ENCODE measurements around the gene DCTD. TPM values are rescaled to one million over a fixed set of nuclear protein-coding genes. Genes with fewer than 3 reads are reported as not detected.

DCTD gene
- polyA plus RNA-seq (ENCODE audit: insufficient read length in 3 of 3), result 100 to 1,000 TPM; 121 to 135 (median 127) TPM

DNA sequence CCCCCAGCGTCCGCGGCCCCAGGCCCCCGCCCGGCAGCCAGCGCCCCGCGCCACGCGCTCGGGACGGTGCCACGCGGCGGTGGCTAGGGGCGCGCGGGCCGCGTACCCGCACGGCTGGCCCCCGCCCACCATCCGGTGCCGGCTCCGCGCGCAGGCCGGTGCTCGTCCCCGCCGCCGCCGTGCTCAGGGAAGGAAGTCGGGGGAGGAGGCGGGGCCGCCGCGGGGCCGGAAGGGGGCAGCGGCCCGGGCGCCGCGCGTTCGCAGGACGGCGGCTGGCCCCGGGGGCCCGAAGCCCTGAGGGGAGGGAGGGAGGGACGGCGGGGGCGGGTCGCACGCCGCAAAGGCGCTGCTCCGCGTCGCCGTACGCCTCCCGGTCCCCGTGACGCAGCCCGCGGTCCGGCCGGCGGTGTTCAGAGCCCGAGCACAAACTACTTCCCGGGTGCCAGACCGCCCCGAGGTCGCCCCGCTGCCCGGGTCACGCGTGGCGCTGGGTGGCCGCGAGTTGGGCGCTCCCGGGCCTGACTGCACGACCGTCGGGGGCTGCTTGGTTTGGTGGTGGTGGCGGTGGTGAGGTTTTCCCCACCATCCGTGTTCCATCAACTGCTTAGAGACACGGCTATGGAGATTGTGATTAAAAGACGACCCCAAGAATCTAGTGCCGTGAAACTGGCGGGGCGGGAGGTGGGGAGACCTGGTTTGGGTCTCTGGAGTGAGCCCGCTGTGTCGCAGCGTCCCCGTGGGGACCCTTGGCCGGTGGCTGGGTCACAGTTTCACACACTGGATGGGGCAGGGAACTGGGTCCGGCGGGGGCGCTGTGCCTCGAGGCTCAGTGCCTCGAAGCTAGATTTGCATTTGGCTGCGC, at the start of gene DCTD:
Gene DCTD (minus strand): TSS at position 205 of the 862 bp plus-strand sequence. CDS start 1,818 bp downstream, outside the sequence.
- DNase-seq (ENCODE audit: low read depth in 3 of 3, low spot score in 2 of 3), result peak in 1 of 3 donors; percentile 56

DNA sequence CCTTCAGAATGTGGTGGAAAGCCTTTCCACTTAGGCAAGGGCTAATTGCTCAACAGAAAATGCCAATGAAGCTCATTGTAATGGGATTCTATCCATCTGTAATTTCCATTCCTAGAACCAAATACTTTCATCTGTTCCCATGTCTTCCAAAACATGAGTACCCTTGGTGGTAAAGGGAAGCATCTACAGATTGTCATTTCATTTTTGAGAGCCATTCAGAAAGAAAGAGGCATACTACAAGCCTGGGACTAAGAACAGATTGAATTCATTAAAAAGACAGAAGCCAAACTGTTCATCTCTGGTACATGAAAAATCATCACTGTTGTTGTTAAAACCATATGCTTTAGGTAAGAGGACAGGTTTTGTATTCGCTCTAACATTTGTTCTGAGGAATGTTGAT, 43.6 kb upstream of the DCTD start:
- DNase-seq (ENCODE audit: low read depth in 3 of 3, low spot score in 2 of 3), result no peak

DNA sequence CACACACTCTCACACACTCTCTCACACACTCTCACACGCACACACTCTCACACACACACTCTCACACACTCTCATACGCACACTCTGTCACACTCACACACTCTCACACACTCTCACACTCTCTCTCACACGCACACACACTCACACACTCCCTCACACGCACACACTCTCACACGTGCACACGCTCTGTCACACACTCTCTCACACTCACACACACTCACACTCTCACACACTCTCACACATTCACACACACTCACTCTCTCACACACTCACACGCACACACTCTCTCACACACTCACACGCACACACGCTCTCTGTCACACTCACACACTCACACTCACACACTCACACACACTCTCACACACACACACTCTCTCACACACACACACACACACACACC, 43.0 kb upstream of the DCTD start:
- no peak for DNase-seq (ENCODE audit: low read depth in 3 of 3, low spot score in 2 of 3)

- DNase-seq (ENCODE audit: low read depth in 3 of 3, low spot score in 2 of 3), result no peak
These were observed 38.2 kb upstream of the DCTD start for GRCh38 chr4:182955411-182955810.

DNA sequence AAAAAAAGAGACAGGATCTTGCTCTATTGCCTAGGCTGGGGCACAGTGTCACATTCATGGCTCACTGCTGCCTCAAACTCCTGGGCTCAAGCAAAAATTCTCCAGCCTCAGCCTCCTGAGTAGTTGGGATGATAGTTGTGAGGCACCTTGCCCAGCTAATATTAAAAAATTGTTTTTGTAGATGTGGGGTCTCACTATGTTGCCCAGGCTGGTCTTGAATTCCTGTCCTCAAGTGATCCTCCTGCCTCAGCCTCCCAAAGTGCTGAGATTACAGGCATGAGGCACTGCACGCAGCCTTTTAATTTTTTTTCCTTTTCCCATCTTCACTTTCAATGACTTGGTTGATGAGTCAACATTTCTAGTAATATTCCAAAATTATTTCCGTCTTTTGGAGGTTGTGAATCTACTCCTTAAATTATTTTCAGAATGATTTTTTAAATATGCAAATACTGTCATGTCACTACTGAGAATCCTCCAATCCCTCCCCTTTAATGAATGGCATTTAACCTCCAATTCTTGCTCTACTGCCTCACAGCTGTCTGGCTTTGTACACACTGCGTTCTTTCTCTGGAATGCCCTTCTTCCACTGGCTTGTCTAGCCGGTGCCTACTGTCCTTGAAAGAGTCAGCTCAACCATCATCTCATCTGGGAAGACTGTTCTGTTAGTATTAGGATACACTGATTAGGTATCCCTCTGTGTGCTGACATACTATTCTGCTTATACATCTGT, 27.5 kb upstream of the DCTD start:
- no peak for DNase-seq (ENCODE audit: low read depth in 3 of 3, low spot score in 2 of 3)

- DNase-seq (ENCODE audit: low read depth in 3 of 3, low spot score in 2 of 3), result no peak
These were observed 22.5 kb upstream of the DCTD start for GRCh38 chr4:182939680-182940079.

DNA sequence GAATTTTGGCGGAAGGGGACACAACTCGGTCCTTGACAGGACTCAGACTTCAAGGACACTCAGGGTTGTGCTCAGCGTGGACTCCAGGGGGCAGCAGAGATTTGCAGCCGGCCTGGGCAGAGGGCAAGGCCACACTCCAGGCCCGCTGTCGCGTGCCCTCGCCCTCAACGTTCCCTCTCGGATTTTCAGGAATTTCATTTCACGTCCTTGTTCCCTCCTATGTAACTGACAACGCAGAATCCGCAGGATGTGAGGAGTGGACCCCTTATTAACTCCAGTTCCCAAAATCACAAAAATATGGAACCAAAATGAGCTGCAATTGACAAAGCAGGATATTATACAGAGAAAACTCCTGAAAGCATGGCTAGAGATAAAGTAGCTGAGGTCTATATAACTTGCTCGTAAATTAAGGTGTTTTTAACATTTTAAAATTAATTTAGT, 21.0 kb upstream of the DCTD start:
- no peak for DNase-seq (ENCODE audit: low read depth in 3 of 3, low spot score in 2 of 3)

GRCh38 chr4:182937268-182938204, 20.4 kb upstream of the DCTD start:
- no peak for DNase-seq (ENCODE audit: low read depth in 3 of 3, low spot score in 2 of 3)

GRCh38 chr4:182932651-182933050, 15.5 kb upstream of the DCTD start:
- no peak for DNase-seq (ENCODE audit: low read depth in 3 of 3, low spot score in 2 of 3)

- no peak for DNase-seq (ENCODE audit: low read depth in 3 of 3, low spot score in 2 of 3)
These were observed 14.6 kb upstream of the DCTD start for GRCh38 chr4:182931691-182932345.

DNA sequence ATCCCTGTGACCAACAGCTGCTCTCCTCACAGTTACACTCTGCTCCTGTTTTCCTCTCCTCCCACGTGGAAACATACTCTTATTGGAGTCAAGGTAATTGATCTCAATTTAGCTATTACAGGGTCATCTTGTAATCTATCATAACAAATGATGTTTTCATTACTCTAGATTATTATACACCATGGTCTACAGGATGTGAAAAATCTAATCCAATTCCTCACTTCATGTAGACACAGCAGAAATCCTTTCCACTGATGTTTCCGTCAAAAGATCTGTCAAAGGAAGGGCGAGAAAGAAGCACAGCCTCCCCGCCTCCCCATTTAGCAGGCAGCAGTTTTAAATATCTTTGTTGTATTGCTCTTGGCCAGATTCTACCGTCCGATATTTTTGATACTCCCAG, 13.7 kb upstream of the DCTD start:
- DNase-seq (ENCODE audit: low read depth in 3 of 3, low spot score in 2 of 3), result no peak

GRCh38 chr4:182929296-182929695, 12.1 kb upstream of the DCTD start:
- no peak for DNase-seq (ENCODE audit: low read depth in 3 of 3, low spot score in 2 of 3)

GRCh38 chr4:182928061-182928460, 10.9 kb upstream of the DCTD start:
- DNase-seq (ENCODE audit: low read depth in 3 of 3, low spot score in 2 of 3), result no peak

- no peak for DNase-seq (ENCODE audit: low read depth in 3 of 3, low spot score in 2 of 3)
These were observed 10.3 kb upstream of the DCTD start for GRCh38 chr4:182927505-182927904.

- DNase-seq (ENCODE audit: low read depth in 3 of 3, low spot score in 2 of 3), result no peak
These were observed 8.7 kb upstream of the DCTD start for GRCh38 chr4:182925855-182926254.

- peak in 1 of 3 donors; percentile 73 for DNase-seq (ENCODE audit: low read depth in 3 of 3, low spot score in 2 of 3)
These were observed 8.1 kb upstream of the DCTD start for GRCh38 chr4:182925298-182925757.

DNA sequence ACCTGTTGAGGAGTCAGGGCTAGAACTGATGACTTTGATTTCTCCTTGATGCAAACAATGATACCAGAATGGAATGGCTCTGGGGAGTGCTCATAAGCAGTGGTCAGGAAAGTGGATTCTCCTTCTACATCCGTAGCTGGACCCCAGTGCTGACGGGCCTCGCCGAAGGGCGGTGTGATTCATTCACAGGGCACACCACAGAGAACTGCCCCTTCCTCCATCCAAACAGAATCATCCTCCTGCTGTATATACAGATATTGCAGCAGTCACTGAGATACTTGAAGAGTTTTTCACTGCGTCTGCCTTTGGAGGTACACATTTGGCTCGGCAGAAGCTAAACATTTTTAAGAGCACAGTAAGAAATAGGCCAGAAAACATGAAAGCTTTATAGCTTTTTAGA, 7.3 kb upstream of the DCTD start:
- DNase-seq (ENCODE audit: low read depth in 3 of 3, low spot score in 2 of 3), result no peak

DNA sequence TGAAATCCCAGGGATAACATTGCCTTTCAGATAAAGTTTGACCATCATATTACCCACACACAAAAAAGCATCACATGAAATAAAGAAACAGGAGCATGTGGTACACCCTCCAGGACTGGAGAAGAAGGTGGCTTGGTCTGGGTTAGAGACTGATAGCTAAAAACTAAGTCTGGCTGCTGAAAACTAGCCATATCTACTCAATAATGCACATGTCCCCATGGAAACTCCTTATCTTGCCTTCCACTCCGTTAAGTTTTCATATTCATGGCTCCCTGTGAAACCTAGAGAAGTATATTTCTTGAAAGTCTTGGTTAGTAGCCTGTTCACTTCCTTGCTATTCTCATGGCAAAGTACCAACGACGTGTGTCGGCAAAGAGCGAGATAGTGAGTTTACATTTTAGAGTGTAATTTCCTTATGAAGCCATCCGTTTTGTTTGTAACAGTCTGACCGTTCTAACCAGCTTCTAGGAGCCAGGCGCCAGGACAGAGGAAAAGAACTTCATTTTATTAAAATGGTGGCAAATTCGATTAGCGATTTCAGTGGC, 6.7 kb upstream of the DCTD start:
- DNase-seq (ENCODE audit: low read depth in 3 of 3, low spot score in 2 of 3), result no peak

DNA sequence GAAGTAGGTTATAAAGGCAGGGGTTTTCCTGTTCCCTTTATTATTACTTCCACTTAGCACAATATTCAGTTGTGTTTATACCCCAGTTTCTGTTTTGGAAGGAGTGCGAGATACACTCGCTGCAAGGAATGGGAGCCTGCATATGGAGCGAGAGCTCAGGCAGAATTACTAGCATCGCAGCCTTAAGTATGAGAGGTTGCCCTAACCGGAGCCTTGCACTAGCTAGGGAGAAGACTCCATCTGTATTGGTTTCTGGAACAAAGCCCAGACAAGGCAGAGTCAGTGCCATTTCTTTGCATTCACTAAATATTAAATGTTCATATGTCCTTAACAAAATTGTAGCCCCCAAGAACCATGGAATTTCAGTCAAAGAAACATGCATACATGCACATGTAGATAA, 6.2 kb upstream of the DCTD start:
- no peak for DNase-seq (ENCODE audit: low read depth in 3 of 3, low spot score in 2 of 3)
